Caco-2 (cell line): ENCODE data around the gene VKORC1. TPM values are rescaled to one million over a fixed set of nuclear protein-coding genes. Genes with fewer than 3 reads are reported as not detected.

ENCODE experiments used
- BruUV-seq: library from RNA; stranded (reverse); fragments of 400-500 nt; replicated peaks from 2 replicates; lab custom pipeline; 2021; lab: Mats Ljungman, UMichigan
- CTCF ChIA-PET: fragments of 300-600 bp; sonication (Branson Sonifier 250); formaldehyde crosslinking; loops from one replicate; lab custom pipeline; 2022; ENCODE audit warnings: antibody characterized with exemption; lab: Charles Lee
- POLR2A ChIA-PET: fragments of 300-600 bp; sonication (Branson Sonifier 250); formaldehyde crosslinking; loops from one replicate; lab custom pipeline; 2022; ENCODE audit warnings: antibody characterized with exemption; lab: Charles Lee
- DNase-seq, 2 experiments: peaks; one replicate each; pipeline versions ENCODE4 v3.0.0 to v3.0.0-alpha.2; 2020 to 2022
- H3K27me3 ChIP-seq: replicated peaks from 2 replicates; pipeline ENCODE4 v1.6.0; 2011; ENCODE audit warnings: low read length; ENCODE audit not compliant: control insufficient read depth, insufficient read depth
- H3K36me3 ChIP-seq: 2 replicates; pipeline ENCODE4 v1.5.1; 2011; ENCODE audit warnings: low read length; ENCODE audit not compliant: control insufficient read depth, insufficient read depth
- H3K4me1 ChIP-seq: fragments of 250-450 bp; sonication (Bioruptor Pico); 2 replicates; pipeline ENCODE4 v1.5.1; 2020; ENCODE audit warnings: mild to moderate bottlenecking
- H3K4me3 ChIP-seq: 2 replicates; pipeline ENCODE4 v1.5.1; 2011; ENCODE audit warnings: low read depth, mild to moderate bottlenecking, control low read depth, low read length
- H3K9me3 ChIP-seq: fragments of 250-450 bp; sonication (Bioruptor Pico); 2 replicates; pipeline ENCODE4 v1.5.1; 2020; ENCODE audit warnings: mild to moderate bottlenecking, moderate library complexity
- H3K27ac Mint-ChIP-seq: one replicate; pipeline ENCODE4 v1.8.0; 2022; ENCODE audit warnings: mixed read lengths; ENCODE audit not compliant: unreplicated experiment
- H3K27me3 Mint-ChIP-seq: one replicate; pipeline ENCODE4 v1.8.0; 2022; ENCODE audit warnings: mixed read lengths; ENCODE audit not compliant: insufficient read depth, unreplicated experiment
- H3K36me3 Mint-ChIP-seq: one replicate; pipeline ENCODE4 v1.8.0; 2022; ENCODE audit warnings: mild to moderate bottlenecking, mixed read lengths; ENCODE audit not compliant: insufficient read depth, unreplicated experiment
- H3K4me1 Mint-ChIP-seq: one replicate; pipeline ENCODE4 v1.8.0; 2022; ENCODE audit warnings: low read depth, mixed read lengths; ENCODE audit not compliant: unreplicated experiment
- H3K4me3 Mint-ChIP-seq: one replicate; pipeline ENCODE4 v1.8.0; 2022; ENCODE audit warnings: mild to moderate bottlenecking, moderate library complexity, mixed read lengths; ENCODE audit not compliant: unreplicated experiment
- H3K9me3 Mint-ChIP-seq: one replicate; pipeline ENCODE4 v1.8.0; 2022; ENCODE audit warnings: mixed read lengths; ENCODE audit not compliant: unreplicated experiment
- intact Hi-C: fragments of 100-400 bp; cut with micrococcal nuclease; formaldehyde crosslinking; loops from one replicate; pipeline ENCODE4 v1.10.0; 2022; ENCODE audit not compliant: unreplicated experiment
- total RNA-seq: library from RNA; stranded (reverse); gene quantifications from 2 replicates; pipeline ENCODE4 v1.2.3, GENCODE V29; 2022
- TF ChIP-seq, protein P1 (sequence below), 2 experiments: fragments of 200-600 bp in 1 of 2; IDR thresholded peaks; 1 replicate in 1 of 2; 2 replicates in 1 of 2; pipeline versions ENCODE4 v1.5.1 to v1.8.0; 2011 to 2022; ENCODE audit warnings: antibody characterized with exemption in 1 of 2, control low read depth in 1 of 2, inconsistent platforms in 1 of 2, low read depth in 1 of 2, low read length in 1 of 2, mild to moderate bottlenecking in 1 of 2, moderate library complexity in 1 of 2; ENCODE audit not compliant: insufficient read depth in 1 of 2, severe bottlenecking in 1 of 2, unreplicated experiment in 1 of 2

Gene VKORC1
- total RNA-seq, 1 experiment from 2014 or later: 61.3 TPM

DNA sequence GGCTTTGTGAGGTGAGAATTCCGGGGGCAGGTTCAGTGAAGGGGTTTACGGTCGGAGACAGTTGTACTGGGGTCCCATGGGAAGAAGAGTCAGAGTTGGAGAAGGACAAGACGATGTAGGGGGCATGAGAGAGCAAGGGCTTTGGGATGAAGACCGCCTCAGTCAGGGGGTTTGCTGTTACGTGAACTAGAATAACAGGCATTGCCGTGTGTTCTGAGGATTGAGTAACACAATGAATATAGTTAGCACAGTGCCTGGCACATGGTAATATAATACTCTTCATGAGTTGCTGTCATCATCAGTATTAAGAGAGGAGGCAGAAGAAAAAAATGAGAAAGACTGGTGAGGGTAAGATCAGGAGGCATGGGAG is 19.8 kb downstream of the VKORC1 start:
- no peaks in the 10 kb centered on the region for H3K27me3 Mint-ChIP-seq
- H3K4me1 Mint-ChIP-seq: peaks cover 7% of the 10 kb centered on the region
- H3K4me3 Mint-ChIP-seq: peak overlapping the region; percentile 84
- intact Hi-C loops: loop anchor here (1.0 to 2.0 kb wide), 3 partner anchors 40 to 384 kb away; partner anchors contain the start of gene ARMC5
- peak overlapping the region; percentile 79 for H3K4me3 ChIP-seq
- DNase-seq: no peak
- peak overlapping the region; percentile 58 for H3K27ac Mint-ChIP-seq
- H3K4me1 ChIP-seq: peaks cover 9% of the 10 kb centered on the region; the same call in 1 of the 2 replicates
- H3K36me3 ChIP-seq: peaks cover 3% of the 10 kb centered on the region
- POLR2A ChIA-PET: interaction anchor here (0.5 to 2.2 kb wide), 6 partner anchors 17 to 105 kb away, joined by 4 to 34 read pairs (median 4); partner anchors contain the start of genes FUS, KAT8 and PRSS8
- H3K36me3 Mint-ChIP-seq: no peaks in the 10 kb centered on the region
- CTCF ChIA-PET: interaction anchor here (0.9 to 2.0 kb wide), 6 partner anchors 19 to 377 kb away, joined by 3 to 14 read pairs (median 4); partner anchors contain the start of genes HSD3B7 and KAT8
- BruUV-seq: no TSS peak
- TF ChIP-seq, protein P1, sequence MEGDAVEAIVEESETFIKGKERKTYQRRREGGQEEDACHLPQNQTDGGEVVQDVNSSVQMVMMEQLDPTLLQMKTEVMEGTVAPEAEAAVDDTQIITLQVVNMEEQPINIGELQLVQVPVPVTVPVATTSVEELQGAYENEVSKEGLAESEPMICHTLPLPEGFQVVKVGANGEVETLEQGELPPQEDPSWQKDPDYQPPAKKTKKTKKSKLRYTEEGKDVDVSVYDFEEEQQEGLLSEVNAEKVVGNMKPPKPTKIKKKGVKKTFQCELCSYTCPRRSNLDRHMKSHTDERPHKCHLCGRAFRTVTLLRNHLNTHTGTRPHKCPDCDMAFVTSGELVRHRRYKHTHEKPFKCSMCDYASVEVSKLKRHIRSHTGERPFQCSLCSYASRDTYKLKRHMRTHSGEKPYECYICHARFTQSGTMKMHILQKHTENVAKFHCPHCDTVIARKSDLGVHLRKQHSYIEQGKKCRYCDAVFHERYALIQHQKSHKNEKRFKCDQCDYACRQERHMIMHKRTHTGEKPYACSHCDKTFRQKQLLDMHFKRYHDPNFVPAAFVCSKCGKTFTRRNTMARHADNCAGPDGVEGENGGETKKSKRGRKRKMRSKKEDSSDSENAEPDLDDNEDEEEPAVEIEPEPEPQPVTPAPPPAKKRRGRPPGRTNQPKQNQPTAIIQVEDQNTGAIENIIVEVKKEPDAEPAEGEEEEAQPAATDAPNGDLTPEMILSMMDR (IDR thresholded peaks at IDR 0.05; ENCODE audit: insufficient read depth in 1 of 2, low read depth in 1 of 2, low read length in 1 of 2, severe bottlenecking in 1 of 2, unreplicated experiment in 1 of 2): no peak
- no peaks in the 10 kb centered on the region for H3K9me3 ChIP-seq
- H3K27me3 ChIP-seq: no peaks in the 10 kb centered on the region
- no peaks in the 10 kb centered on the region for H3K9me3 Mint-ChIP-seq

DNA sequence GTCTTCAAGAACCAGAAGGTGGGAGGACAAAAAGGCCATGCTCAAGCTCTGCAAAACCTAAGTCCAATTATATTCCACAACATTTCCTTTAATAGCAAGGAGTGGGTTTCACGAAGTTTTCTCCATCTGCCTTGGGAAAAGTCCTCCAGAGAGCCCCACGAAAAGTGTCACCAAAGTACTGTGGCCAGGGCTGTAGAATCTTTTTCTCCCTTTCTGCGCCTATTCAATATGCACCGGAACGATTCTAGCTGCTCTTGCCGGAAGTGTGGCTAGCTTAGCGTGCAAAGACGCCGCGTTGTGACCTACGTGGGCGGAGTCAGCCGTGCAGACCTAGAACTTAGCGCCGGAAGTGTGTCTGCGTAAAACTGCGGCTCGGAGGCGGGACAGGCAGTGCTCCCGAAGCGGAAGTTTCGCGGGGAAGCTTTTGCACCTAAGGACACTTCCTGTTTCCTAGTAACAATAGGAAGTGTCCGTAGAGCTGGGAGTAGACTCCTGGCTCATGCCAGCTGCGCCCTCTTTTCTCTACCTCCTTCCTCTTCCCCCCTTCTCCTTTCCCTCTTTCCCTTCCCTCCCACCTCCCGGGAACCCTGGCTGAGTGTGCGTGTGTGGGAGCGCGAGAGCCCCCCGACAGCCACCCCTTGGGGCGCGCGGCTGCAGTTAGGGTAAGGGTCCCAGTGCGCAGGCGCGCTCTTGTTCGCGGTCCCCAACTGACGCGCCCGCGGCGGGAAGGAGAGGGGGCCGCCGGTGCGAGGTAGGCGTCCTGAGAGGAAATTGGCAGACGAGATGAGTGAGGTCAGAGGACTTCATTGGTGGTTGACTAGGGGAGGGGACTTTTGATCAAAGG is 20.4 kb downstream of the VKORC1 start, which contains the start of the genes ZNF646 and ZNF668:
TSS of gene ZNF646 (plus strand) at position 453 of the 844 bp plus-strand sequence. CDS start 1,903 bp downstream, outside the sequence.
TSS of gene ZNF668 (minus strand) at position 271 of the 844 bp plus-strand sequence. CDS start 9,781 bp downstream, outside the sequence.
- intact Hi-C loops: loop anchor here (1.0 to 2.0 kb wide), 3 partner anchors 40 to 385 kb away; partner anchors contain the start of gene ARMC5

More for the DNA sequence above, 20.4 kb downstream of the VKORC1 start, which contains the start of the genes ZNF646 and ZNF668:
- no TSS peak for BruUV-seq
- ChIA-PET POLR2A (interaction anchor here (0.5 to 2.2 kb wide), 10 partner anchors 18 to 799 kb away, joined by 3 to 34 read pairs (median 4); partner anchors contain the start of genes FUS, KAT8, PRSS8 and STX4), CTCF (interaction anchor here (0.8 to 2.0 kb wide), 8 partner anchors 19 to 384 kb away, joined by 3 to 14 read pairs (median 4); partner anchors contain the start of genes HSD3B7 and KAT8)
- H3K4me1 ChIP-seq: peaks cover 9% of the 10 kb centered on the region; the same call in 1 of the 2 replicates
- no peaks in the 10 kb centered on the region for H3K27me3 ChIP-seq
- H3K4me3 ChIP-seq: peak within 1 kb of the TSS; percentile 79
- Mint-ChIP-seq H3K4me1 (peaks cover 7% of the 10 kb centered on the region), H3K27me3 (no peaks in the 10 kb centered on the region), H3K9me3 (no peaks in the 10 kb centered on the region), H3K36me3 (no peaks in the 10 kb centered on the region), H3K27ac (peak within 1 kb of the TSS; percentile 58), H3K4me3 (peak within 1 kb of the TSS; percentile 84)
- TF ChIP-seq, protein P1 (IDR thresholded peaks at IDR 0.05; ENCODE audit: insufficient read depth in 1 of 2, low read depth in 1 of 2, low read length in 1 of 2, severe bottlenecking in 1 of 2, unreplicated experiment in 1 of 2): no peak
- peaks cover 3% of the 10 kb centered on the region for H3K36me3 ChIP-seq
- no peaks in the 10 kb centered on the region for H3K9me3 ChIP-seq
- DNase-seq: peak; percentile 94 to 98
